ENCODE measurements around the gene PIGS. TPM values are rescaled to one million over a fixed set of nuclear protein-coding genes. Genes with fewer than 3 reads are reported as not detected.
A peak's percentile ranks its signal among the peaks of the same experiment; 100 is the strongest.

The PIGS gene
- total and polyA plus RNA-seq, 9 of the 15 experiments (the other 6 are each of a cell fraction or from before 2014, with no cell fraction given): 47.5 to 138 (median 57.6) TPM

GRCh38 chr17:28576758-28577465 is 5.6 kb upstream of the PIGS start, which contains the start of gene ALDOC (continued):
- TF ChIP-seq, protein P1, sequence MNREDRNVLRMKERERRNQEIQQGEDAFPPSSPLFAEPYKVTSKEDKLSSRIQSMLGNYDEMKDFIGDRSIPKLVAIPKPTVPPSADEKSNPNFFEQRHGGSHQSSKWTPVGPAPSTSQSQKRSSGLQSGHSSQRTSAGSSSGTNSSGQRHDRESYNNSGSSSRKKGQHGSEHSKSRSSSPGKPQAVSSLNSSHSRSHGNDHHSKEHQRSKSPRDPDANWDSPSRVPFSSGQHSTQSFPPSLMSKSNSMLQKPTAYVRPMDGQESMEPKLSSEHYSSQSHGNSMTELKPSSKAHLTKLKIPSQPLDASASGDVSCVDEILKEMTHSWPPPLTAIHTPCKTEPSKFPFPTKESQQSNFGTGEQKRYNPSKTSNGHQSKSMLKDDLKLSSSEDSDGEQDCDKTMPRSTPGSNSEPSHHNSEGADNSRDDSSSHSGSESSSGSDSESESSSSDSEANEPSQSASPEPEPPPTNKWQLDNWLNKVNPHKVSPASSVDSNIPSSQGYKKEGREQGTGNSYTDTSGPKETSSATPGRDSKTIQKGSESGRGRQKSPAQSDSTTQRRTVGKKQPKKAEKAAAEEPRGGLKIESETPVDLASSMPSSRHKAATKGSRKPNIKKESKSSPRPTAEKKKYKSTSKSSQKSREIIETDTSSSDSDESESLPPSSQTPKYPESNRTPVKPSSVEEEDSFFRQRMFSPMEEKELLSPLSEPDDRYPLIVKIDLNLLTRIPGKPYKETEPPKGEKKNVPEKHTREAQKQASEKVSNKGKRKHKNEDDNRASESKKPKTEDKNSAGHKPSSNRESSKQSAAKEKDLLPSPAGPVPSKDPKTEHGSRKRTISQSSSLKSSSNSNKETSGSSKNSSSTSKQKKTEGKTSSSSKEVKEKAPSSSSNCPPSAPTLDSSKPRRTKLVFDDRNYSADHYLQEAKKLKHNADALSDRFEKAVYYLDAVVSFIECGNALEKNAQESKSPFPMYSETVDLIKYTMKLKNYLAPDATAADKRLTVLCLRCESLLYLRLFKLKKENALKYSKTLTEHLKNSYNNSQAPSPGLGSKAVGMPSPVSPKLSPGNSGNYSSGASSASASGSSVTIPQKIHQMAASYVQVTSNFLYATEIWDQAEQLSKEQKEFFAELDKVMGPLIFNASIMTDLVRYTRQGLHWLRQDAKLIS (CRISPR knock-in tag; IDR thresholded peaks at IDR 0.05): no peak
- TF ChIP-seq NBN (IDR thresholded peaks at IDR 0.05; ENCODE audit: low read depth) (no peak), ZFP91 (CRISPR knock-in tag; IDR thresholded peaks at IDR 0.05) (no peak), IRF1 (CRISPR knock-in tag; IDR thresholded peaks at IDR 0.05; ENCODE audit: borderline replicate concordance) (no peak), SIX5 (IDR thresholded peaks at IDR 0.05; ENCODE audit: borderline replicate concordance in 1 of 2, insufficient read depth in 1 of 2, low read depth in 1 of 2, low read length in 2 of 2) (no peak), ZBTB34 (CRISPR knock-in tag; IDR thresholded peaks at IDR 0.05) (no peak), SUPT5H (IDR thresholded peaks at IDR 0.05) (peak; percentile 96), SOX6 (IDR thresholded peaks at IDR 0.05) (no peak; the same call in 1 of the 2 replicates), SIN3B (IDR thresholded peaks at IDR 0.05; ENCODE audit: low read depth) (no peak), IFI16 (CRISPR knock-in tag; IDR thresholded peaks at IDR 0.05) (0 out of 2 replicates have a peak, but pooled peaks have one; percentile 35), ZBTB9 (CRISPR knock-in tag; IDR thresholded peaks at IDR 0.05) (peak; percentile 23; the same call in 1 of the 2 replicates), MYC (IDR thresholded peaks at IDR 0.05; ENCODE audit: low read depth, low read length) (peak; percentile 94), MYC (CRISPR knock-in tag; IDR thresholded peaks at IDR 0.05; ENCODE audit: borderline replicate concordance, low read depth) (no peak), ARNT (IDR thresholded peaks at IDR 0.05) (no peak), NUFIP1 (IDR thresholded peaks at IDR 0.05; ENCODE audit: partially characterized antibody) (no peak), GATAD2A (IDR thresholded peaks at IDR 0.05) (0 out of 2 replicates have a peak, but pooled peaks have one; percentile 12)
- TF ChIP-seq, protein P2, sequence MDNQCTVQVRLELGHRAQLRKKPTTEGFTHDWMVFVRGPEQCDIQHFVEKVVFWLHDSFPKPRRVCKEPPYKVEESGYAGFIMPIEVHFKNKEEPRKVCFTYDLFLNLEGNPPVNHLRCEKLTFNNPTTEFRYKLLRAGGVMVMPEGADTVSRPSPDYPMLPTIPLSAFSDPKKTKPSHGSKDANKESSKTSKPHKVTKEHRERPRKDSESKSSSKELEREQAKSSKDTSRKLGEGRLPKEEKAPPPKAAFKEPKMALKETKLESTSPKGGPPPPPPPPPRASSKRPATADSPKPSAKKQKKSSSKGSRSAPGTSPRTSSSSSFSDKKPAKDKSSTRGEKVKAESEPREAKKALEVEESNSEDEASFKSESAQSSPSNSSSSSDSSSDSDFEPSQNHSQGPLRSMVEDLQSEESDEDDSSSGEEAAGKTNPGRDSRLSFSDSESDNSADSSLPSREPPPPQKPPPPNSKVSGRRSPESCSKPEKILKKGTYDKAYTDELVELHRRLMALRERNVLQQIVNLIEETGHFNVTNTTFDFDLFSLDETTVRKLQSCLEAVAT (IDR thresholded peaks at IDR 0.05): peak in 1 of 2 experiments; percentile 32; a peak in 1 of 4 replicates
